Raji (cell line): ENCODE data around the gene EDARADD.

Experiments
- POLR2A ChIP-seq: IDR thresholded peaks from 2 replicates; pipeline ENCODE4 v1.6.1; 2011; ENCODE audit warnings: low read depth, low read length, control low read depth; ENCODE audit not compliant: insufficient read depth

EDARADD gene

DNA sequence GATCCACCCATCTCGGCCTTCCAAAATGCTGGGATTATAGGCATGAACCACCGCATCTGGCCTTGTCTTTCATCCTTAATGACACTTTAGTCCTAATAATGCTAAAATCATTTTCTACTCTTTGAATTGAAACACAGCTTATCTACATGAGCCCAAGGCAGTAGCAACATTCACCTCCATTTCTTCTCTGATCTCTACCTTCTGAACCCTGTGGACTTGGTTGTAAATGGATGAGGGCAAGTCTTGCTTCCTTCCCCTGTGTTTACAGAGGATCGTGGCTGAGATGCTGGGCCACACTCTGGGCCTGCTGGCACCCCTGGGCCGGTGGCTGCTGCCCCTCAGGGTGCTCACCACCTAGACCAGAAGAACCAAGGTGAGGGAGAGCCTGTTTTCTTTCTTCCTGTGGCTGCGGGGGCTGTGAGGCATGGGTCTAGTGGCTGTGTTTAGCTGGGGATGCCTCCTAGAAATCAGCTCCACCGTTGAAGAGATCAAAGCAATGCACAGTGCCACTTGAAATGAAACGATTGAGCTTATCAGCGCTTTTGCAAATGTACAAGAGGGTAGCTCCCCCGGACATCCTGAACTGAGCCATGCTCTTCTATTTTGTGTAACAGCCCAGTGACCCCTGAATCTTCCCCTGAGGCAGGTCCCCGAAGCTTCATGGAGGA is 97.5 kb downstream of the EDARADD start:
- no peak for TF ChIP-seq POLR2A

DNA sequence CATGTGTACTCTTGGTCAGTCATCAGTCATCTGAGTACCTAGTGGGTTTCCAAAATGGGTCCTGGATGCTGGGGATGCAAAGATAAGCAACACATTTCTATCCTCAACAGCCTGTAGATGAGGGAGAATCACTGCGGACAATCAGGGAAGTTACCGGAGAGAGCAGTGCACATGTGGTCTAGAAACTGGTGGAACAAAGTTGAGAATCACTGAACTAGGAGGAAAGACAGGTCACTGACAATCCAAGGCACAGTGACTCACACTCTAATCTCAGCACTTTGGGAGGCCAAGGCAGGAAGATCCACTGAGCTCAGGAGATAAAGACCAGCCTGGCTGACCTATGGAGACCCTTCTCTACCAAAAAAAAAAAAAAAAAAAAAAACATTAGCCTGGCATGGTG is 98.3 kb downstream of the EDARADD start:
- TF ChIP-seq POLR2A = no peak

DNA sequence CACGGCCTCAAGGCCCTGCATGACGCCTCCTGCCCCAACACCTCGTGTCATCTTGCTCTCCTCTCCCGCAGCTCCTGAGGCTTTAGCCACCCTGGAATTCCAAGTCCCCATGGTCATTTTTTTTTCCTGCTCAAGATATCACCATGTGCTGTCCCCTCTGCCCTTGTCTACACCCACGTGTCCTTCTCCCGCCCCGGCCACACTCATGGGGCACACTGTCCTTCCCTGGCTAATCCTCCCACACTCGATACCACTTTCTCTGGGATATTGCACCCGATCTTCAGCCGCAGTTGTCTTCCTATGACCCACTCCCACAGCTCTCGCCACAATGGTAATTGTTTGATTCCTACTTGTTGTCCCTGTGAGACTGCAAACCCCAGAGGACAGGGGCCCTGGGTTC is 100.0 kb downstream of the EDARADD start:
- no peak for TF ChIP-seq POLR2A

DNA sequence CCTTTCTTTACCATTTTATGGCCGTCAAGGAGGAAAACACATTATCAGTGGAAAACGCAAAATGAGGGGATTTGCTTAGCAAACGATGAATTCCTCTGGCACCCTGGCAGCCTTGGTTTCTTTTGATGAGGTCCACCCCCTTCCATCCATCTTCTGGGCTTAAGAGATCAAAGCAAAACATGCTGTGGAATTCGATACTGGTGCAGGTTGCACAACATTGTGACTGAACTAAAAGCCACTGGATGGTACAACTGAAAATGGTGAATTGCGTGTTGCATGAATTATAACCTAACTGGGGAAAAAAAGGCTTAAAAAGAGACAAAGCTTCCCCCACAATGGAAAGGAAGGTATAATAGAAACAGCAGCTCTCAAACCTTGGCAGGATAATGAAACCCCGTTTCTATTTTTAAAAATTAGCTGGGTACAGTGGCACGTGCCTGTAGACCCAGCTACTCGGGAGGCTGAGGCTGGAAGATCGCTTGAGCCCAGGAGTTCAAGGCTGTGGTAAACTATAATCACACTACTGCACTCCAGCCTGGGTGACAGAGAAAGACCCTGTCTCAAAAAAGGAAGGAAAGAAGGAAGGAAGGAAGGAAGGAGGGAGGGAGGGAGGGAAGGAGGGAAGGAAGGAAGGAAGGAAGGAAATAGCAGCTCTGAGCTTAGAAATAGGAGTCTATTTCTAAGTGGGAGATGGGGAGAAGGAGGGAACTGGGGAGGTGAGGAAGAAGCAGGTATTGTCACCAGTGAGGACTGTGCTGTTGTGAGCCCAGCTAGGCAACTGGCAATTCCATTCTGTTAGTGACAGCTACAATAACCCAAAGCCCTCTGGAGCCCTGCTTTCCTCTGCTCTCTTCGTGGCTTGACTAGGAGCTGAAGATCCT is 100.7 kb downstream of the EDARADD start:
- TF ChIP-seq POLR2A = no peak

DNA sequence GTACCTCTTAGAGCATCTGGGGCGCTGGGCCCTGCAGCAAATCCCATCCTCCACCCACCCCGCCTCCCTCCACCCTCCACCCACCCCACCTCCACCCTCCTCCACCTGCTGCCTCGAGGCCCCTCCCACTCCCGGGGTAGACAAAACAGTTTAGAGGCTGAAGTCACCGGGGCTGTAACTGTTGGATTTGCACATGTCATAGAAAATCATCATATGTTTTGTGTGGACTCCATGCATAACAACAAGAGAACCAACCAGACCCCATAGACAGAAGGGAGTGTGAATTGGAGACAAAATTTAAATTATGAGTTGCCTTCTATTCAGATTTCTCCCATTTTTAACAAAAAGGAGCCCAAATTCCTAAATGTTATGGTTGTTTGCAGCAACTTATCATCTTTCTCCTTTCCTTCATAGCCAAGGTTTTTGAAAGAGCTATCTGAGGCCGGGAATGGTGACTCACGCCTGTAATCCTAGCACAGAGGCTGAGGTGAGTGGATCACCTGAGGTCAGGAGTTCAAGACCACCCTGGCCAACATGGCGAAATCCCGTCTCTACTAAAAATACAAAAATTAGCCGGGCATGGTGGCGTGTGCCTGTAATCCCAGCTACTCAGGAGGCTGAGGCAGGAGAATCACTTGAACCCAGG is 101.5 kb downstream of the EDARADD start:
- no peak for TF ChIP-seq POLR2A

DNA sequence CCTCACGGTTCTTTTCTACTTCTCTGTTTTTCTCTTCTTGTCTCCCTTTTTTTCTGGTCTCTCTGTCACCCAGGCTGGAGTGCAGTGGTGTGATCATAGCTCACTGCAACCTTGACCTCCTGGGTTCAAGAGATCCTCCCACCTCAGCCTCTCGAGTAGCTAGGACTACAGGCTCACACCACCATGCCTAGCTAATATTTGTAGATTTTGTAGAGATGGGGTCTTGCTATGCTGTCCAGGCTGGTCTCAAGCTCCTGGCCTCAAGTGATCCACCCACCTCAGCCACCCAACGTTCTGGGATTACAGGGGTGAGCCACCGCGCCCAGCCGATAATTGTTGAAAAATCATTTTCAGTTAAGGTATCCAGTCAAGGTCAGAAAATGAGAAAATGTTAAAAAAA is 103.8 kb downstream of the EDARADD start:
- no peak for TF ChIP-seq POLR2A

DNA sequence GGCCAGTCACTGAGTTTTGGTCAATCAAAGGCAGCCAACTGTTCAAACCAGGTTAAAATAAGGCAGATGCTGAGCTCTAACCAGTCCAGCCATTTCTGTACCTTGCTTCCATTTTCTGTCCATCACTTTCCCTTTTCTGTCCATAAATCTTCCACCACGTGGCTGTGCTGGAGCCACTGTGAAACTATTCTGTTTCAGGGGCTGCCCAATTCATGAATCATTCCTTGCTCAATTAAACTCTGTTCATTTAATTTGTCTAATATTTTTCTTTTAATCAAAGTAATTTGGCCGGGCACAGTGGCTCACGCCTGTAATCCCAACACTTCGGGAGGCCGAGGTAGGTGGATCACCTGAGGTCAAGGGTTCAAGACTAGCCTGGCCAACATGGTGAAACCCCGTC is 107.0 kb downstream of the EDARADD start:
- no peak for TF ChIP-seq POLR2A

DNA sequence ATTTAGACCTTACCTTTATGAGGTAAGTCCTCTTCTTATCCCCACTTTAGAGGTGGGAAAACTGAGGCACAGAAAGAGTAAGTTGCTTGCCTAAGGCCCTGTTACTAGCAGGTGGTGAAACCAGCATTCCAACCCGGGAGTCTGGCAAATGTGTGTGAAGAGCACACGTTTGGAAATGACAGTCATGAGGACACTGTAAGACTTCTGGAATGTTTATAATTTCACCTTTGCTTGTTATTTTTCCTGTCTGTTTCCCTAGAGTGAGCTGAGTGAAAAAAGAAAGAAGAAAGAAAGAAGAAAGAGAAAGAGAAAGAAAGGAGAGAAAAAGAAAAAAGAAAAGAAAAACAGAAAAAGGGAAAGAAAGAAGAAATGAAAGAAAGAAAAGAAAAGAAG is 108.5 kb downstream of the EDARADD start:
- no peak for TF ChIP-seq POLR2A

DNA sequence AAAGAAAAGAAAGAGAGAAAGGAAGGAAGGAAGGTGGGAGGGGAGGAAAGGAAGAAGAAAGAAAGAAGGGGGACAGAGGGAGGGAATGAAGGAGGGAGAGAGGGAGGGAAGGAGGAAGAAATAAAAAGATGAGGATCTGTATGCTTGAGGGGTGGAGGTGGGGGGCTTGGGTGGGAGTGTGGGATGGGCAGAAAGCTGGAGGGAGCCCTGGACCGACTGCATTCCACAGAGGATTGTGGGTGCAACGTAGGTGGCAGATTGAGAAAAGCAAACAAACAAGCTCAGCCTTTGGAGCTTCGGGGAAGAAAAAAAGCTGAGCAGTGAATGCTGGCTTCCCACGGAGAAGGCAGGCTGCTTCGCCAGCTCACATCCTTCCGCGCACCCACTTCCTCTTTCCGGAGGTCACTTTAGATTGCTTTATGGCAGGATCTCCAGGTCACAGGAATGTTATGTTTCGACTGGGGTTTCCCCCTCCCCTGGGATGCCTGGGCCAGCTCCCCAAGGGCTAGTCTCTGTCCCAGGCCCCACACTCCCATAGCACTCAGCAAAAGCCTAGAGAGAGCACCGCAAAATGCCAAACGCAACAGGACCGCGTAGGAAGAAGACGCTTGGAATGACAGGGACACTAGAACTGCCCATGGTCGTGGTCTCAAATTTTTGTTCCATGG is 109.0 kb downstream of the EDARADD start:
- no peak for TF ChIP-seq POLR2A

DNA sequence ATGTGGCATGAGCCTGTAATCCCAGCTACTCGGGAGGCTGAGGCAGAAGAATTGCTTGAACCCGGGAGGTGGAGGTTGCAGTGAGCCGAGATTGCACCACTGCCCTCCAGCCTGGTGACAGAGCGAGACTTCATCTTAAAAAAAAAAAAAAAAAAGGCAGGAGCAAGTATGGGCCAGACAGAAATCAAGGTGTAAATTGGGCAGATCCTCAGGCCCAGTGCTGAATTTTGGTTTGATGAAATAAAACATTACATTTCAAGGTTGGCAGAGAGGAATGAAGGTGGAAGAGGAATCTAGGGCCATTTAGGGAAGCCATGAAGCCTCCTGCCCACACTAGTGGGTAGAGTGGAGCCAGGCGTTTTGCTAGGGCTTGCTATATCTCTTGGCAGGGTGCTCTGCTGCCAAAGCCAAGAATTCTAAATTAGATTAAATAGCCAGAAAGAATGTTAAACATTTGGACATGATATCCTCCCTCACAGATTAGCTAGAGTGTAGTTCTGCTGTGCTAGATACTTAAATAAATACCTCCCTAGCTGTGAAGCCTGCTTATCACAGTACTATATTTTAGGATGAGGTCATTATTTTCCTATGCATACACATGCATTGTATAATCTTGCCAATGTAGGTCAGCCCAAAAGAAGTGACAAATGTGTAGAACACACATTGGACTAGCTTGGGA is 113.1 kb downstream of the EDARADD start:
- no peak for TF ChIP-seq POLR2A

DNA sequence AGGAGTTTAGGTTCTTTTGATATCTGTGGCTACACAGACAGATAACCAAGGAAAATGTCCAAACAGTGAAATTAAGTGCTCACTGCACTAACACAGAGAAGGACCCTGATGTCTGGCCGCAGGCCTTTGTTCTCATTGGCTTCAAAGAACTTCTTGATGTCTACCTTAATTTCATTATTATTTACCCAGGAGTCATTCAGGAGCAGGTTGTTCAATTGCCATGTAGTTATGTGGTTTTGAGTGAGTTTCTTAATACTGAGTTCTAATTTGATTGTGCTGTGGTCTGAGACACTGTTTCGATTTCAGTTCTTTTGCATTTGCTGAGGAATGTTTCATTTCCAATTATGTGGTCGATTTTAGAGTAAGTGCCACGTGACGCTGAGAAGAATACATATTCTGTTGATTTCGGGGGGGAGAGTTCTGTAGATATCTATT is 114.5 kb downstream of the EDARADD start:
- no peak for TF ChIP-seq POLR2A

DNA sequence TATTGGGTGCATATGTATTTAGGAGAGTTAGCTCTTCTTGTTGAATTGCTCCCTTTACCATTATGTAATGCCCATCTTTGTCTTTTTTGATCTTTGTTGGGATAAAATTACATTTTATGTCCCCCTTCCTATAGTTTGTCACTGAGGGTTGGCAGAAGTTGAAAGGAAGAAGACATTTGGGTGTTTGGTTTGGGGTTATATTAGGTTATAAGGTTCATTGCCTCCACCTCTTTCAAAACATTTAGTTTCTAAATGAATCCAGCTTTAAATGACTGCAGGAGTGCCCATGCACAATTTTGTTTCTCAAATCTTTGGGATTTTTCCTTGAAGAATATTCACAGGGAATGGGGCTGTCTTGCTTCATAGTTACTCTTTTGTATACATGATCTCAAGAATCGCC is 115.1 kb downstream of the EDARADD start:
- TF ChIP-seq POLR2A = no peak

DNA sequence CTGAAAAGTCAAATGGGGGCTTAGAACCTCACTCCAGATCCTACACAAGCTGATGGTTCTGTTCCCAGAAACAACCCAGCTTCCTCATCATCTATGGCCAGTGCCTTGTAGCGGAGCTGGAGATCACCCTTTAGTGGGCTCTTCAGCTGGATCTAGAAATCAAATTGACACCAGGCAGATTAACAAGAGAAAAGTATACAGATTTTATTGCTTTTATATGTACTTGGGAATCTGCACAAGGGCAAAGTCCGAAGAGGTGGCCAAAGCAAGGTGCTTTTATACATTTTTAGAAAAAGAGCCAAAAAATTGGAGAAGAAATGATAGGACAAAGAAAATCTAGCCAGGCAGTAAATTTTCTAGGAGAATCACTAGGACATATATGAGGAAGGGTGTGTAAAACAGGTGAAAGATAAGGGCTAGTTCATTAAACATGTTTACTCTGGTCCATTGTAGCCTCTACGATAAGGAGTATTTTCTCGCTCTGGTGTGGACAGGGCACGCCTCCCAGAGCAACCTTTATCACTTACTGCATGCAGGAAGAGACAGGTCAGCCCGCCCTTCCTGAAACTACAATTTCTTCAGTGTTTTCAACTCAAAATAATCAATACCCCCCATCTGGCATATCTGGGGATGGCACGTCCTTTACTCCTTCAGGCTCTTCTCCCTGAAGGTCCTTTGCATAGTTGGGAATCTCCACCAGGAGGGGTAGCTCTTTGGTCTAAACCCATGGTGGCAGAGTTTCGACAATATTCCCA is 115.7 kb downstream of the EDARADD start:
- no peak for TF ChIP-seq POLR2A
